B cell (primary cell): ENCODE measurements around the gene ACSF2. TPM values are rescaled to one million over a fixed set of nuclear protein-coding genes. Genes with fewer than 3 reads are reported as not detected.

Source experiments
- ATAC-seq: fragments of 200-7000 bp; cut with Tn5 transposase; one replicate; pipeline ENCODE4 v1.10.0; 2021; ENCODE audit warnings: low read depth, mild to moderate bottlenecking, moderate number of reproducible peaks, moderate library complexity
- CTCF ChIA-PET: fragments of 350-600 bp; sonication (Branson Sonifier 250); formaldehyde crosslinking; loops from one replicate; lab custom pipeline; 2021; ENCODE audit warnings: antibody characterized with exemption, inconsistent platforms; lab: Charles Lee
- POLR2A ChIA-PET: fragments of 350-600 bp; sonication (Branson Sonifier 250); formaldehyde crosslinking; loops from one replicate; lab custom pipeline; 2021; ENCODE audit warnings: antibody characterized with exemption; lab: Charles Lee
- DNase-seq: peaks from one replicate; pipeline ENCODE4 v3.0.0; 2013
- H2AFZ ChIP-seq: 2 replicates; pipeline ENCODE4 v1.6.1; 2012; ENCODE audit warnings: mild to moderate bottlenecking, low read depth, low read length; ENCODE audit not compliant: insufficient read depth, poor library complexity, severe bottlenecking
- H3K27ac ChIP-seq, 2 donors: 1 replicate in 1 of 2; 2 replicates in 1 of 2; pipeline ENCODE4 v1.5.1; 2012 to 2013; ENCODE audit warnings: low read length in 2 of 2, mild to moderate bottlenecking in 2 of 2, moderate library complexity in 1 of 2
- H3K27me3 ChIP-seq, 4 experiments: fragments of 200-600 bp in 1 of 4; sonication (generic) in 1 of 4; replicated peaks in 1 of 4; 1 replicate in 2 of 4; 2 replicates in 2 of 4; pipeline versions ENCODE4 v1.6.1 to v1.7.0; 2013 to 2016; ENCODE audit warnings: low read length in 3 of 4, mild to moderate bottlenecking in 2 of 4, mixed read lengths in 1 of 4, moderate library complexity in 1 of 4; ENCODE audit not compliant: insufficient read depth in 4 of 4, control insufficient read depth in 3 of 4; ENCODE audit errors: control extremely low read depth in 1 of 4
- H3K36me3 ChIP-seq, 2 experiments: replicated peaks in 1 of 2; 1 replicate in 1 of 2; 2 replicates in 1 of 2; pipeline versions ENCODE4 v1.6.1 to v1.7.1; 2013; ENCODE audit warnings: low read length in 1 of 2; ENCODE audit not compliant: insufficient read depth in 2 of 2, control insufficient read depth in 1 of 2; ENCODE audit errors: control extremely low read depth in 1 of 2, extremely low read depth in 1 of 2
- H3K4me1 ChIP-seq, 2 donors: fragments of 200-600 bp in 1 of 2; sonication (generic) in 1 of 2; 1 replicate in 1 of 2; 2 replicates in 1 of 2; pipeline versions ENCODE4 v1.5.1 to v1.6.1; 2013 to 2017; ENCODE audit warnings: low read length in 2 of 2; ENCODE audit not compliant: control insufficient read depth in 2 of 2, insufficient read depth in 2 of 2
- H3K4me2 ChIP-seq: replicated peaks from 2 replicates; pipeline ENCODE3; 2012; ENCODE audit warnings: mild to moderate bottlenecking, low read depth, low read length; ENCODE audit not compliant: poor library complexity, severe bottlenecking
- H3K4me3 ChIP-seq, 5 experiments: fragments of 200-600 bp in 1 of 5; sonication (generic) in 1 of 5; 1 replicate in 3 of 5; 2 replicates in 2 of 5; pipeline versions ENCODE4 v1.5.1 to v1.7.0; 2011 to 2016; ENCODE audit warnings: low read length in 4 of 5, mild to moderate bottlenecking in 4 of 5, low read depth in 2 of 5, control low read depth in 1 of 5, moderate library complexity in 1 of 5; ENCODE audit not compliant: insufficient read depth in 1 of 5; ENCODE audit errors: control extremely low read depth in 1 of 5, extremely low read depth in 1 of 5
- H3K79me2 ChIP-seq: fragments of 200-600 bp; sonication (generic); one replicate; pipeline ENCODE4 v1.6.0; 2016; ENCODE audit warnings: low read length; ENCODE audit not compliant: control insufficient read depth, insufficient read depth
- H3K9ac ChIP-seq: fragments of 200-600 bp; sonication (generic); 2 replicates; pipeline ENCODE4 v1.6.1; 2017; ENCODE audit warnings: mild to moderate bottlenecking, low read length, moderate library complexity
- H3K9me3 ChIP-seq, 3 donors: one replicate each; pipeline versions ENCODE4 v1.6.1 to v1.7.1; 2013; ENCODE audit warnings: low read length in 2 of 3; ENCODE audit not compliant: control insufficient read depth in 2 of 3, insufficient read depth in 1 of 3; ENCODE audit errors: control extremely low read depth in 1 of 3
- H4K20me1 ChIP-seq: 2 replicates; pipeline ENCODE4 v1.6.0; 2012; ENCODE audit warnings: mild to moderate bottlenecking, low read length; ENCODE audit not compliant: insufficient read depth, control insufficient read depth, poor library complexity, severe bottlenecking
- H3K27ac Mint-ChIP-seq: one replicate; pipeline ENCODE4 v1.8.0; 2021; ENCODE audit warnings: mixed read lengths
- H3K27me3 Mint-ChIP-seq: one replicate; pipeline ENCODE4 v1.8.0; 2021; ENCODE audit warnings: mixed read lengths
- H3K4me1 Mint-ChIP-seq: one replicate; pipeline ENCODE4 v1.8.0; 2021; ENCODE audit warnings: mixed read lengths
- H3K4me3 Mint-ChIP-seq: one replicate; pipeline ENCODE4 v1.8.0; 2021; ENCODE audit warnings: mixed read lengths
- H3K9me3 Mint-ChIP-seq: one replicate; pipeline ENCODE4 v1.8.0; 2022; ENCODE audit warnings: mixed read lengths; ENCODE audit not compliant: insufficient read depth
- EZH2 ChIP-seq: IDR thresholded peaks from 2 replicates; pipeline ENCODE4 v1.6.1; 2012; ENCODE audit warnings: borderline replicate concordance, low read depth, mild to moderate bottlenecking, moderate library complexity, low read length; ENCODE audit not compliant: insufficient read depth, poor library complexity, severe bottlenecking
- WGBS: methylation state at CpG from one replicate; pipeline ENCODE4 v1.1.5; 2013; ENCODE audit warnings: missing lambda C conversion rate; ENCODE audit not compliant: insufficient coverage; 5-methylcytosine and 5-hydroxymethylcytosine counted together
- intact Hi-C: fragments of 100-400 bp; cut with micrococcal nuclease; formaldehyde crosslinking; loops from one replicate; pipeline ENCODE4 v1.10.0; 2022
- polyA plus RNA-seq: library from polyadenylated mRNA; depleted of rRNA; stranded (reverse); fragments of >200 nt; gene quantifications from 2 replicates; pipeline ENCODE4 v1.2.3, GENCODE V29; 2012
- total RNA-seq, 2 donors: library from RNA; stranded (reverse); fragments of 120-200 nt in 1 of 2; gene quantifications; 1 replicate in 1 of 2; 2 replicates in 1 of 2; pipeline versions ENCODE4 v1.2.3 to v1.2.4, GENCODE V29; 2013 to 2022
- TF ChIP-seq, protein P1 (sequence below): fragments of 200-600 bp; IDR thresholded peaks from one replicate; pipeline ENCODE4 v1.8.0; 2022; ENCODE audit warnings: antibody characterized with exemption, mild to moderate bottlenecking

The ACSF2 gene
- total and polyA plus RNA-seq, 2 donors (not counting 1 experiment from before 2014, with no cell fraction given) = 59.6 to 66.1 TPM

DNA sequence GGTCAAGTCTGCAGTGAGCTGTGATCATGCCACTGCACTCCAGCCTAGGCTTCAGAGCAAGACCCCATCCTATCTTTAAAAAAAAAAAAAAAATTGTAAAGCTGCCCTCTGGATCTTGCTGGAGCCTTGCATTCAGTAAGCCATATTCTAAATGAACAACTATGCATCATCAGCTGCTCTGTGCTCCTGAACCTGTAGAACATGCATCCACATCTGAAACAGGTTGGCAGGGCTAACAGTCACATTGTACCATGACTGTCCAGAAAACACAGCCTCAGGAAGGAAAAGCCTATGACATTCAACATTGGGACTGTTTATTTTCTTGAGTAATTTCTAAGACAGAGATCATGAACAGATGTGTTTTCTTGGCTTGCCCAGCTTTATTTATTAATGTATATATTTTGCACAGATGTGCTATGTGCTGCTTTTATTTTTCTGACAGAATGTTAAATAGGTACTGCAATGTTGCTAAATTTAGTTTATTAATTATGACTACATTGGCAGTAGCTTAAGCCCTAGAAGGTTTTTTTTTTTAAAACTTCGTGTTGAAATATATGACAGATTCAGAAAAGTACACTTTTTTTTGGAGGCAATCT is 19.8 kb downstream of the ACSF2 start:
- ChIA-PET CTCF (interaction anchor here (0.6 to 1.6 kb wide), 3 partner anchors 11 to 59 kb away, joined by 3 read pairs; partner anchors contain the start of gene LRRC59), POLR2A (no interaction called here)
- H3K27ac ChIP-seq = no peak overlapping the region
- no peaks in the 10 kb centered on the region for H4K20me1 ChIP-seq
- no peak overlapping the region for H3K4me3 ChIP-seq
- ATAC-seq = no peak
- no peaks in the 10 kb centered on the region for H3K27me3 Mint-ChIP-seq
- H3K9ac ChIP-seq = no peak overlapping the region
- H3K4me1 Mint-ChIP-seq = no peaks in the 10 kb centered on the region
- intact Hi-C loops = no loop called here
- no peak for DNase-seq
- H3K36me3 ChIP-seq = peaks cover 0 to 2% of the 10 kb centered on the region in 2 experiments
- H3K79me2 ChIP-seq = peaks cover 15% of the 10 kb centered on the region
- no peak overlapping the region for H3K4me3 Mint-ChIP-seq
- TF ChIP-seq, protein P1, sequence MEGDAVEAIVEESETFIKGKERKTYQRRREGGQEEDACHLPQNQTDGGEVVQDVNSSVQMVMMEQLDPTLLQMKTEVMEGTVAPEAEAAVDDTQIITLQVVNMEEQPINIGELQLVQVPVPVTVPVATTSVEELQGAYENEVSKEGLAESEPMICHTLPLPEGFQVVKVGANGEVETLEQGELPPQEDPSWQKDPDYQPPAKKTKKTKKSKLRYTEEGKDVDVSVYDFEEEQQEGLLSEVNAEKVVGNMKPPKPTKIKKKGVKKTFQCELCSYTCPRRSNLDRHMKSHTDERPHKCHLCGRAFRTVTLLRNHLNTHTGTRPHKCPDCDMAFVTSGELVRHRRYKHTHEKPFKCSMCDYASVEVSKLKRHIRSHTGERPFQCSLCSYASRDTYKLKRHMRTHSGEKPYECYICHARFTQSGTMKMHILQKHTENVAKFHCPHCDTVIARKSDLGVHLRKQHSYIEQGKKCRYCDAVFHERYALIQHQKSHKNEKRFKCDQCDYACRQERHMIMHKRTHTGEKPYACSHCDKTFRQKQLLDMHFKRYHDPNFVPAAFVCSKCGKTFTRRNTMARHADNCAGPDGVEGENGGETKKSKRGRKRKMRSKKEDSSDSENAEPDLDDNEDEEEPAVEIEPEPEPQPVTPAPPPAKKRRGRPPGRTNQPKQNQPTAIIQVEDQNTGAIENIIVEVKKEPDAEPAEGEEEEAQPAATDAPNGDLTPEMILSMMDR = no peak
- no peak for TF ChIP-seq EZH2
- no peaks in the 10 kb centered on the region for H3K9me3 Mint-ChIP-seq
- H2AFZ ChIP-seq = no peak overlapping the region
- H3K27me3 ChIP-seq = no peaks in the 10 kb centered on the region
- no peak overlapping the region for H3K4me2 ChIP-seq
- no peaks in the 10 kb centered on the region for H3K4me1 ChIP-seq
- no CpG with 5 or more reads among the region's 1 CpG for WGBS
- H3K27ac Mint-ChIP-seq = no peak overlapping the region
- H3K9me3 ChIP-seq = no peaks in the 10 kb centered on the region

GRCh38 chr17:50447870-50448595 is 22.0 kb downstream of the ACSF2 start:
- WGBS = 89% methylated on average over 4 of the region's 7 CpGs
- Histone ChIP-seq H3K27me3 (no peaks in the 10 kb centered on the region), H2AFZ (no peak overlapping the region), H3K4me2 (no peak overlapping the region), H3K36me3 (peaks cover 0 to 2% of the 10 kb centered on the region in 2 experiments), H4K20me1 (no peaks in the 10 kb centered on the region), H3K4me1 (peaks cover 12 to 16% of the 10 kb centered on the region in 2 donors), H3K4me3 (no peak overlapping the region), H3K9ac (no peak overlapping the region), H3K9me3 (no peaks in the 10 kb centered on the region), H3K27ac (no peak overlapping the region), H3K79me2 (peaks cover 11% of the 10 kb centered on the region)
- ChIA-PET POLR2A (no interaction called here), CTCF (no interaction called here)
- Mint-ChIP-seq H3K27ac (no peak overlapping the region), H3K4me3 (no peak overlapping the region), H3K4me1 (peaks cover 14% of the 10 kb centered on the region), H3K9me3 (no peaks in the 10 kb centered on the region), H3K27me3 (no peaks in the 10 kb centered on the region)
- TF ChIP-seq, protein P1 = no peak
- no peak for TF ChIP-seq EZH2
- no peak for DNase-seq
- ATAC-seq = no peak
- intact Hi-C loops = no loop called here
